ENCODE measurements around the gene MCEMP1. TPM values are rescaled to one million over a fixed set of nuclear protein-coding genes. Genes with fewer than 3 reads are reported as not detected.

MCEMP1 gene
- total RNA-seq, result not detected in 2 replicates

GRCh38 chr19:7676854-7677253 lies at the start of gene MCEMP1:
Gene MCEMP1, plus strand, starts transcription at chr19:7677090. Its CDS starts 31 bp downstream, at chr19:7677121.

GRCh38 chr19:7629347-7630054 lies 47.4 kb upstream of the MCEMP1 start, which contains the start of the genes PET100 and XAB2:
Gene PET100, plus strand, starts transcription at chr19:7629793. Its CDS starts 41 bp downstream, at chr19:7629834.
Gene XAB2, minus strand, starts transcription at chr19:7629545. Its CDS starts 18 bp downstream, at chr19:7629527.

GRCh38 chr19:7633698-7634097 lies 43.2 kb upstream of the MCEMP1 start, which contains the start of gene PCP2:
Gene PCP2, minus strand, starts transcription at chr19:7633719. Its CDS starts 262 bp downstream, at chr19:7633457.

GRCh38 chr19:7636691-7637373 lies 40.1 kb upstream of the MCEMP1 start, which contains the start of gene STXBP2:
Gene STXBP2, plus strand, starts transcription at chr19:7637110. Its CDS starts 40 bp downstream, at chr19:7637150.

GRCh38 chr19:7668842-7669241 lies 8.0 kb upstream of the MCEMP1 start, which contains the start of gene RETN:
Gene RETN, plus strand, starts transcription at chr19:7669049. Its CDS starts 278 bp downstream, at chr19:7669327.

GRCh38 chr19:7680606-7681339 lies 3.9 kb downstream of the MCEMP1 start, which contains the start of gene TRAPPC5:
Gene TRAPPC5, plus strand, starts transcription at chr19:7680833. Its CDS starts 1,421 bp downstream, at chr19:7682254.

GRCh38 chr19:7701654-7702457 lies 25.0 kb downstream of the MCEMP1 start, which contains the start of gene FCER2:
Gene FCER2, minus strand, starts transcription at chr19:7702131. Its CDS starts 2,371 bp downstream, at chr19:7699760.

Other genes starting within 250 kb of the MCEMP1 start
- gene PEX11G, start 188.1 kb upstream of the MCEMP1 start, total RNA-seq, result 2.4 and 8.0 TPM in 2 replicates
- 76.1 and 90.6 TPM in 2 replicates for gene ZNF358, start 161.0 kb upstream of the MCEMP1 start, total RNA-seq
- 7.2 and 11.0 TPM in 2 replicates for gene MCOLN1, start 154.5 kb upstream of the MCEMP1 start, total RNA-seq
- gene PNPLA6, start 141.4 kb upstream of the MCEMP1 start, total RNA-seq, result 55.9 and 59.7 TPM in 2 replicates
- not detected in 2 replicates for gene CAMSAP3, start 81.2 kb upstream of the MCEMP1 start, total RNA-seq
- gene XAB2, start 47.5 kb upstream of the MCEMP1 start, total RNA-seq, result 37.0 and 42.1 TPM in 2 replicates
- gene PET100, start 47.3 kb upstream of the MCEMP1 start, total RNA-seq, result 10.3 and 11.2 TPM in 2 replicates
- not detected in 2 replicates for gene PCP2, start 43.4 kb upstream of the MCEMP1 start, total RNA-seq
- gene STXBP2, start 40.0 kb upstream of the MCEMP1 start, total RNA-seq, result 19.1 and 20.1 TPM in 2 replicates
- not detected in 2 replicates for gene RETN, start 8.0 kb upstream of the MCEMP1 start, total RNA-seq
- gene TRAPPC5, start 3.7 kb downstream of the MCEMP1 start, total RNA-seq, result 83.4 and 88.0 TPM in 2 replicates
- not detected in 2 replicates for gene FCER2, start 25.0 kb downstream of the MCEMP1 start, total RNA-seq
- not detected in 2 replicates for gene CLEC4G, start 55.0 kb downstream of the MCEMP1 start, total RNA-seq
- gene CD209, start 70.4 kb downstream of the MCEMP1 start, total RNA-seq, result not detected in 2 replicates
- not detected in 2 replicates for gene CLEC4M, start 86.2 kb downstream of the MCEMP1 start, total RNA-seq
- gene EVI5L, start 153.1 kb downstream of the MCEMP1 start, total RNA-seq, result 16.8 and 21.4 TPM in 2 replicates
- 0.44 TPM in 1 of 2 replicates, not detected in the other for gene PRR36, start 197.3 kb downstream of the MCEMP1 start, total RNA-seq
- gene LRRC8E, start 211.4 kb downstream of the MCEMP1 start, total RNA-seq, result 4.1 and 4.6 TPM in 2 replicates
- gene MAP2K7, start 226.8 kb downstream of the MCEMP1 start, total RNA-seq, result 6.8 and 8.5 TPM in 2 replicates
- 0.15 TPM in 1 of 2 replicates, not detected in the other for gene TGFBR3L, start 237.7 kb downstream of the MCEMP1 start, total RNA-seq
- 30.2 and 31.1 TPM in 2 replicates for gene SNAPC2, start 243.2 kb downstream of the MCEMP1 start, total RNA-seq
- 0.59 and 2.4 TPM in 2 replicates for gene CTXN1, start 249.0 kb downstream of the MCEMP1 start, total RNA-seq